NB4 (cell line): ENCODE data around the gene CGNL1.

Experiments
- DNase-seq: peaks from one replicate; pipeline ENCODE4 v3.0.0; 2010; ENCODE audit warnings: low read depth
- H3K4me3 ChIP-seq: one replicate; pipeline ENCODE4 v1.5.1; 2011; ENCODE audit warnings: mild to moderate bottlenecking, low read depth, low read length, moderate library complexity
- CTCF ChIP-seq: IDR thresholded peaks from one replicate; pipeline ENCODE4 v1.5.1; 2012; ENCODE audit warnings: low read depth, low read length
- MAX ChIP-seq: IDR thresholded peaks from 2 replicates; pipeline ENCODE4 v1.6.1; 2011; ENCODE audit warnings: low read depth, low read length
- MYC ChIP-seq: IDR thresholded peaks from 2 replicates; pipeline ENCODE4 v1.6.1; 2011; ENCODE audit warnings: low read depth, low read length
- POLR2A ChIP-seq: IDR thresholded peaks from 2 replicates; pipeline ENCODE4 v1.6.1; 2011; ENCODE audit warnings: mild to moderate bottlenecking; ENCODE audit not compliant: insufficient read length; ENCODE audit errors: extremely low read depth

Gene CGNL1

GRCh38 chr15:57345584-57345983 is 30.7 kb upstream of the CGNL1 start:
- H3K4me3 ChIP-seq = no peak overlapping the region
- TF ChIP-seq CTCF (no peak), POLR2A (no peak), MYC (no peak), MAX (no peak)
- peak; percentile 36 for DNase-seq

- DNase-seq = no peak
- no peak overlapping the region for H3K4me3 ChIP-seq
- no peak for TF ChIP-seq MYC
- TF ChIP-seq CTCF = no peak
- TF ChIP-seq POLR2A = no peak
- TF ChIP-seq MAX = no peak
Measured at GRCh38 chr15:57348081-57348480, 28.2 kb upstream of the CGNL1 start.

- no peak overlapping the region for H3K4me3 ChIP-seq
- peak; percentile 67 for DNase-seq
- TF ChIP-seq MYC (no peak), POLR2A (no peak), MAX (no peak), CTCF (no peak)
Measured at GRCh38 chr15:57352535-57353316, 23.6 kb upstream of the CGNL1 start.

GRCh38 chr15:57353317-57353804 is 22.9 kb upstream of the CGNL1 start:
- DNase-seq = no peak
- TF ChIP-seq POLR2A = no peak
- no peak for TF ChIP-seq MAX
- no peak for TF ChIP-seq CTCF
- TF ChIP-seq MYC = no peak
- no peak overlapping the region for H3K4me3 ChIP-seq

- no peak for TF ChIP-seq MYC
- no peak overlapping the region for H3K4me3 ChIP-seq
- DNase-seq = no peak
Measured at GRCh38 chr15:57354436-57355123, 21.7 kb upstream of the CGNL1 start.

- no peak overlapping the region for H3K4me3 ChIP-seq
- DNase-seq = no peak
- TF ChIP-seq CTCF = no peak
- no peak for TF ChIP-seq MYC
- TF ChIP-seq POLR2A = no peak
- no peak for TF ChIP-seq MAX
Measured at GRCh38 chr15:57355259-57355658, 21.0 kb upstream of the CGNL1 start.
